ENCODE results near the gene GRAMD1A. TPM values are rescaled to one million over a fixed set of nuclear protein-coding genes. Genes with fewer than 3 reads are reported as not detected.
"Not testable (repeated sequence)": the region's sequence is repeated elsewhere in the genome, so short reads cannot be mapped to it uniquely, and the experiment has no call there.

The GRAMD1A gene
- total RNA-seq (2014; rRNA removed; shearing (Covaris generic)) = 45.5 and 49.4 TPM in 2 replicates

GRCh38 chr19:34999498-35000337, at the start of gene GRAMD1A:
GRAMD1A (plus strand) TSS chr19:35000323; CDS start chr19:35000479, 156 bp downstream.
- H3K36me3 ChIP-seq = peaks cover 5% of the 10 kb centered on the region; the same call in 1 of the 2 replicates
- peak within 1 kb of the TSS; percentile 60 for H3K27ac ChIP-seq
- H3K4me3 ChIP-seq = peak within 1 kb of the TSS; percentile 65
- no peaks in the 10 kb centered on the region for H3K27me3 ChIP-seq
- H3K9me3 ChIP-seq (replicated peaks) = no peaks in the 10 kb centered on the region
- H3K4me1 ChIP-seq = no peaks in the 10 kb centered on the region
- DNase-seq = peak; percentile 81 to 84

- Histone ChIP-seq H3K4me1 (no peaks in the 10 kb centered on the region), H3K9me3 (replicated peaks) (no peaks in the 10 kb centered on the region; the same call in 1 of the 2 replicates), H3K27me3 (no peaks in the 10 kb centered on the region), H3K27ac (no peak overlapping the region), H3K4me3 (no peak overlapping the region), H3K36me3 (no peaks in the 10 kb centered on the region; the same call in 1 of the 2 replicates)
- no peak for DNase-seq
Observed at GRCh38 chr19:34953092-34953491, 47.0 kb upstream of the GRAMD1A start.

GRCh38 chr19:34957830-34958751, 42.0 kb upstream of the GRAMD1A start:
- no peak for DNase-seq
- H3K4me1 ChIP-seq = peaks cover 3% of the 10 kb centered on the region; the same call in 1 of the 2 replicates
- H3K27ac ChIP-seq = no peak overlapping the region
- H3K27me3 ChIP-seq = no peaks in the 10 kb centered on the region
- no peaks in the 10 kb centered on the region; the same call in 1 of the 2 replicates for H3K36me3 ChIP-seq
- H3K4me3 ChIP-seq = no peak overlapping the region
- no peaks in the 10 kb centered on the region; the same call in 1 of the 2 replicates for H3K9me3 ChIP-seq (replicated peaks)

GRCh38 chr19:34959021-34959420, 41.1 kb upstream of the GRAMD1A start:
- Histone ChIP-seq H3K36me3 (no peaks in the 10 kb centered on the region; the same call in 1 of the 2 replicates), H3K27me3 (no peaks in the 10 kb centered on the region), H3K4me3 (no peak overlapping the region), H3K4me1 (peaks cover 3% of the 10 kb centered on the region; the same call in 1 of the 2 replicates), H3K9me3 (replicated peaks) (no peaks in the 10 kb centered on the region; the same call in 1 of the 2 replicates), H3K27ac (no peak overlapping the region)
- DNase-seq = no peak

GRCh38 chr19:34960103-34960805, 39.9 kb upstream of the GRAMD1A start:
- Histone ChIP-seq H3K27me3 (no peaks in the 10 kb centered on the region), H3K9me3 (replicated peaks) (no peaks in the 10 kb centered on the region; the same call in 1 of the 2 replicates), H3K4me1 (peaks cover 3% of the 10 kb centered on the region; the same call in 1 of the 2 replicates), H3K4me3 (no peak overlapping the region), H3K36me3 (no peaks in the 10 kb centered on the region; the same call in 1 of the 2 replicates), H3K27ac (no peak overlapping the region)
- DNase-seq = peak; percentile 61 to 69

GRCh38 chr19:34960940-34961679, 39.0 kb upstream of the GRAMD1A start:
- Histone ChIP-seq H3K27me3 (no peaks in the 10 kb centered on the region), H3K4me3 (no peak overlapping the region), H3K36me3 (no peaks in the 10 kb centered on the region; the same call in 1 of the 2 replicates), H3K4me1 (peaks cover 3% of the 10 kb centered on the region; the same call in 1 of the 2 replicates), H3K9me3 (replicated peaks) (no peaks in the 10 kb centered on the region; the same call in 1 of the 2 replicates), H3K27ac (no peak overlapping the region)
- DNase-seq = no peak

- H3K27ac ChIP-seq = no peak overlapping the region
- no peak for DNase-seq
- H3K36me3 ChIP-seq = no peaks in the 10 kb centered on the region; the same call in 1 of the 2 replicates
- H3K9me3 ChIP-seq (replicated peaks) = peaks cover 2% of the 10 kb centered on the region; the same call in 1 of the 2 replicates
- peaks cover 3% of the 10 kb centered on the region; the same call in 1 of the 2 replicates for H3K4me1 ChIP-seq
- H3K27me3 ChIP-seq = no peaks in the 10 kb centered on the region
- H3K4me3 ChIP-seq = no peak overlapping the region
Observed at GRCh38 chr19:34961775-34962686, 38.1 kb upstream of the GRAMD1A start.

- no peaks in the 10 kb centered on the region for H3K36me3 ChIP-seq
- peak overlapping the region; percentile 60 for H3K4me3 ChIP-seq
- peaks cover 3% of the 10 kb centered on the region; the same call in 1 of the 2 replicates for H3K9me3 ChIP-seq (replicated peaks)
- no peak overlapping the region for H3K27ac ChIP-seq
- H3K27me3 ChIP-seq = no peaks in the 10 kb centered on the region
- no peak for DNase-seq
- peaks cover 3% of the 10 kb centered on the region; the same call in 1 of the 2 replicates for H3K4me1 ChIP-seq
Observed at GRCh38 chr19:34962687-34963572, 37.2 kb upstream of the GRAMD1A start.

- no peaks in the 10 kb centered on the region for H3K36me3 ChIP-seq
- H3K4me3 ChIP-seq = peak within 1 kb of the TSS; percentile 60
- peaks cover 6% of the 10 kb centered on the region for H3K9me3 ChIP-seq (replicated peaks)
- no peaks in the 10 kb centered on the region for H3K27me3 ChIP-seq
- DNase-seq = peak; percentile 67 to 68
- H3K27ac ChIP-seq = no peak within 1 kb of the TSS
- peaks cover 3% of the 10 kb centered on the region; the same call in 1 of the 2 replicates for H3K4me1 ChIP-seq
Observed at GRCh38 chr19:34963573-34964406, 36.3 kb upstream of the GRAMD1A start, which contains the start of gene ZNF792. ZNF792 (minus strand) TSS chr19:34964229; CDS start chr19:34963662, 567 bp downstream.

- H3K4me3 ChIP-seq = no peak overlapping the region
- DNase-seq = no peak
Observed at GRCh38 chr19:34964598-34964997, 35.5 kb upstream of the GRAMD1A start.

GRCh38 chr19:34965505-34965904, 34.6 kb upstream of the GRAMD1A start:
- H3K9me3 ChIP-seq (replicated peaks); H3K36me3 ChIP-seq; H3K4me1 ChIP-seq; H3K27ac ChIP-seq; H3K4me3 ChIP-seq; H3K27me3 ChIP-seq; DNase-seq: not testable (repeated sequence)

More at GRCh38 chr19:34964598-34964997, 35.5 kb upstream of the GRAMD1A start:
- Histone ChIP-seq H3K27me3 (no peaks in the 10 kb centered on the region), H3K4me1 (peaks cover 3% of the 10 kb centered on the region; the same call in 1 of the 2 replicates), H3K27ac (no peak overlapping the region), H3K36me3 (no peaks in the 10 kb centered on the region), H3K9me3 (replicated peaks) (peaks cover 7% of the 10 kb centered on the region)

Data from SJCRH30 (cell line).